GM12872 (cell line): ENCODE data around the gene METTL27.

ENCODE experiments used
- TF ChIP-seq, protein P1 (sequence below): IDR thresholded peaks from 3 replicates; pipeline ENCODE4 v1.5.1; 2011; ENCODE audit warnings: low read depth, mild to moderate bottlenecking, low read length, moderate library complexity; ENCODE audit not compliant: insufficient read depth

Gene METTL27

DNA sequence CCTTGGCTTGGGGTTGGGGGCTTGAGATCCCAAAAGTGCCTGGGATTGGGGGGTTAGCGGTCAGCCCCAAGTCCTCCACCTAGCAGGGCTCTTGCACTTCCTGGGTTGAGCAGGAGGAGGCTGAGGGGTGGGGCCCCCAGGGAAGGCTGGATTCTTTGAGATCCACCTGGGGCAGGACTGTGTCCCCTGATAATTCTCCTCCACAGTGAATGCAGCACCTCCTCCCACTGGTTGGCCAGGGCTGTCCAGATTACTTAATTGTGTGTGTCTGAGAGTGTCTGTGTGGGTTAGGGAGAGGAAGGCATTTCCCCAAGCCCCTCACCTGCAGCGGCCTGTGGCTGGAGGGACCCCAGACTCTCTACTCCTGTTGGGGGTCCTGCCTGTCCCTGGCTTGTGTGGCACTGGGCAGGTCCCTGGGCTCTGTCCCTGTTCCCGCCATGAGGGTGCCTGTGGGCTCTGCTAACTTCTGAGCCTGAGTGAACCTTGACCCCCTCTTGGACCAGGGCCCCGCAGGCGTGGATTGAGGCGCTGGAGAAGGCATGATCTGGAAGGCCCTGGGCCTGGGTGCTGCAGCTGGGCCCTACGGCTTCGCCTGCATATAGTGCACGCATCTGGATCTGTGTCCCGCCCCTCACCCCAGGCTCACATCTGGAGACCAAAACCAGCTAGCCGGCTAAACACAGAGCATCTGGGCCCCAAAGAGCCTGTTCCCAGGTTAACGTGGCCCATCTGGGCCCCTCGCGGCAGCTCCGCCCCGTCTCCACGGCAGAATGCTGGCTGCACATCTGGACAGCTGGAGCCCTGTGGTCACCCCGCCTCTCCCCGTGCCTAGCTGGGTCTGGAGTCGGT is 29.1 kb upstream of the METTL27 start:
- TF ChIP-seq, protein P1, sequence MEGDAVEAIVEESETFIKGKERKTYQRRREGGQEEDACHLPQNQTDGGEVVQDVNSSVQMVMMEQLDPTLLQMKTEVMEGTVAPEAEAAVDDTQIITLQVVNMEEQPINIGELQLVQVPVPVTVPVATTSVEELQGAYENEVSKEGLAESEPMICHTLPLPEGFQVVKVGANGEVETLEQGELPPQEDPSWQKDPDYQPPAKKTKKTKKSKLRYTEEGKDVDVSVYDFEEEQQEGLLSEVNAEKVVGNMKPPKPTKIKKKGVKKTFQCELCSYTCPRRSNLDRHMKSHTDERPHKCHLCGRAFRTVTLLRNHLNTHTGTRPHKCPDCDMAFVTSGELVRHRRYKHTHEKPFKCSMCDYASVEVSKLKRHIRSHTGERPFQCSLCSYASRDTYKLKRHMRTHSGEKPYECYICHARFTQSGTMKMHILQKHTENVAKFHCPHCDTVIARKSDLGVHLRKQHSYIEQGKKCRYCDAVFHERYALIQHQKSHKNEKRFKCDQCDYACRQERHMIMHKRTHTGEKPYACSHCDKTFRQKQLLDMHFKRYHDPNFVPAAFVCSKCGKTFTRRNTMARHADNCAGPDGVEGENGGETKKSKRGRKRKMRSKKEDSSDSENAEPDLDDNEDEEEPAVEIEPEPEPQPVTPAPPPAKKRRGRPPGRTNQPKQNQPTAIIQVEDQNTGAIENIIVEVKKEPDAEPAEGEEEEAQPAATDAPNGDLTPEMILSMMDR: no peak

DNA sequence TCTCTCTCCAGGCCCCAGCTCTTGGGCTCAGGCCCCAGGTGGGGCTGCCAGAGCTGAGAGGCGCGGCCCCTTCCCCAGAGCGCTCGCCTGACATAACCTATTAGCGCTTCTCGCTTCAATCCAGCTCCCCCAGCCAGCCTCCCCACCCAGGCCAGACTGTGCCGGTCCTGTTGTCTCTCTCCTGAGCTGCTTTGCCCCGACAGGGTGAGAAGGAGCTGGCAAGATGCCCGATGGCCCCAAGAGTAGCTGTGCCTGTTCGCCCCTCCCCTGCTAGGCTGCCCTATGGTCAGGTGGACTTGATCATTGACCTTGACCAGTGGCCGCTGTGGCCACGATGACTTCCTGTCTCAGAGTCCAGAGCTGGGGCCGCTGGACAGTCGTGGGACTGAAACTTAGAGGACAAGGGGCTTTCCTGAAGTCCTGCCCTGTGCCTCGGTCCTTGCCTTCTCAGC is 27.8 kb upstream of the METTL27 start:
- TF ChIP-seq, protein P1: no peak

DNA sequence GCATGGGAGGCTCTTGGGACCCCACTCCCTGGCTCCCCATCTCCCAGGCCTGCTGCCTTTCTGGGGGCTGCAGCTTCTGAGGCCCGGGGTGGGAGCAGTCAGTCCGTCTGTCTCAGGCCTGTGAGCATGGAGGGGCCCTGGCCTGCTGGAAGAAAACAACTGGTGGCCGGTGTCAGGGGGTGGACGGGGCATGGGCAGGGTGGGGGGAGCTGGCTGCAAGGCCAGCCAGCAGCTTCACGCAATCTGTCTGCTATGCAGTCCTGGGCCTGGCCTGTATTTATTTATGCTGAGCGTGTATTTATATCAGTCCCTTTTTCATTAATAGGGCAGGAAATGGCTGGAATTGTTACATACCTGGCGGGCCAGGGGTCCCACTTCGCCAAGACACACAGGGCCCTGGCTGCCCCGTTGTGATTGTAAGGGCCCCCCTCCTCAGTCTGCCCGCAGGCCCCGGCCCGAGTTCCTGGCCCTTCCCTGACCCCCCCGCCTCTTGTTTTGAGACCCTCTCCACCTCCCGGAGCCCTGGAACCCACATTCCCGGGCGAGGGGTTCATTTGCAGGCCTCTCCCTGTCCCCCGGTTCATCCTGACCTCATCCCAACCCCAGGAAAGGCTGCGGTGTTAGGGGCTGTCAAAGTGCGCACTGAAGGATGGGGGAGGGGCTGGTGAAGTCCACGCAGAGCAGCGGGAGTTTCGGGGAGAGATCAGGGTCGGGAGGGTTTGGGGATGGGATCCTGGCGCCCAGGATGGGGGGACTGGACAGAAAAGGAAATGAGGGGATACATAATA is 26.9 kb upstream of the METTL27 start:
- TF ChIP-seq, protein P1: no peak

DNA sequence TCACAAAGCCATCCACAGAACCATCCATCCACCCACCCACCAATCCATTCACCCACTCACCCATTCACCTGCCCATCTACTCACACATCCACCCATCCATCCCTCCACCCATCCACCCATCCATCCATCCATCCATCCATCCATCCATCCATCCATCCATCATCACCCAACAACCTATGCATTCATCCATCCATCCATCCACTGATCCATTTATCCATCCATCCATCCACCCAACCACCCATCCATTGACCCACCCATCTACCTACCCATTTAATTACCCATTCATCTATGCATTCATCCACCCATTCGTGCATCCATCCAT is 24.1 kb upstream of the METTL27 start:
- TF ChIP-seq, protein P1: no peak

DNA sequence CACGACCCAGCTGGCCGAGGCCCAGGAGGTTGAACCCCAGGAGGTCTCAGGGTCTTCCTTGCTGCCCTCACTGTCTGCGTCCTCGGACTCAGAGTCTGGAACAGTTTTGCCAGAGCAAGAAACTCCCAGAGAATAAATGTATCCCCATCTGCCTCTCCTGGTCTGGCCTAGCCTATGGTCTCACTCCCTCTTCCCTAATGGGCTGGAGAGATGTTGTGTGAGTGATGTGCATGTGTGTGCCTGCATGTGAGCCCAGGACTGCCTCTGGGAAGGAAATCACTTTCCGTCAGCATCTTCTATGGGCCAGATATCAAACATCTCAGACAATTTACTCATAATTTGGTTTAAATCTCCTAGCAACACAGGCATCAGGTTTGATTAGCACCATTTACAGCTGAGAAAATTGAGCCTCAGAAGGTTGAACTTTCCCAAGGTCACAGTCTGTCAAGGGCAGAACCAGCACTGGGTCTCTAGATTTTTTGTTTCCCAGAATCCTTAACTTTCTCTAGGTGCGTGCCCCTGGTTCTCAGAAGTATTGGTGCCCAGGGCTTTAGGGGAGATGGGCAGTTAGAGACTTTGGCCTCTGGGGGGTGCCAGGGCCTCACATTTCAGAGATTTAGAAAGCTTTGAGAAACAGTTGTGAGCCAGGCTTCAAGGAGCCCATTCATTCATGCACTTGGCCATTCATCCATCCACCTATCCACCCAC is 23.6 kb upstream of the METTL27 start:
- TF ChIP-seq, protein P1: peak; percentile 66

DNA sequence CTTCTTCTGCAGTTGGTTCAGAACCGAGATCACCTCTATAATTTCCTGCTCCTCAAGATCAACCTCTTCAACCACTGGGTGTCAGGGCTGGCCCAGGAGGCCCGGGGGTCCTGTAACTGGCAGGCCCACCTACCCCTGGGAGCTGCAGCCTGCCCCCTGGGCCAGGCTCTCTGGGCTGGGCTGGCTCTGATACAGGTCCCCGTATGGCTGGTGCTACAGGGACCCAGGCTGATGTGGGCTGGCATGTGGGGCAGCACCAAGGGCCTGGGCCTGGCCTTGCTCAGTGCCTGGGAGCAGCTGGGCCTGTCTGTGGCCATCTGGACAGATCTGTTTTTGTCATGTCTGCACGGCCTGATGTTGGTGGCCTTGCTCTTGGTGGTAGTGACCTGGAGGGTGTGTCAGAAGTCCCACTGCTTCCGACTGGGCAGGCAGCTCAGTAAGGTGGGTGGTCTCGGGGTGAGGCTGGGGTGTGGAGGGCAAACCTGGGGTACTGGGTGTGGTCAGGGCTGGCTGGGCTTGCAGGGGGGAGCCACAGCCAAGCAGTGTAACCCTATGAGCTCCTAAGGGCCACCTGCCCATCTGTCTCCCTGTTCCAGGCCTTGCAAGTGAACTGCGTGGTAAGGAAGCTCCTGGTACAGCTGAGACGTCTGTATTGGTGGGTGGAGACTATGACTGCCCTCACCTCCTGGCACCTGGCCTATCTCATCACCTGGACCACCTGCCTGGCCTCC is 22.8 kb upstream of the METTL27 start:
- TF ChIP-seq, protein P1: no peak
